WTC11 (cell line): ENCODE measurements around the gene SDK2. TPM values are rescaled to one million over a fixed set of nuclear protein-coding genes. Genes with fewer than 3 reads are reported as not detected.

Source experiments
- ATAC-seq: fragments of 200-7000 bp; cut with Tn5 transposase; 2 replicates; pipeline ENCODE4 v1.10.0; 2021; ENCODE audit warnings: mild to moderate bottlenecking, moderate library complexity
- CTCF ChIA-PET: fragments of 300-600 bp; sonication (Branson Sonifier 250); formaldehyde crosslinking; loops from one replicate; lab custom pipeline; 2021; ENCODE audit warnings: antibody characterized with exemption; lab: Charles Lee
- POLR2A ChIA-PET: fragments of 350-600 bp; sonication (Branson Sonifier 250); formaldehyde crosslinking; loops from one replicate; lab custom pipeline; 2021; ENCODE audit warnings: antibody characterized with exemption; lab: Charles Lee
- DNase-seq: peaks from one replicate; pipeline ENCODE4 v3.0.0; 2021; ENCODE audit warnings: low spot score
- H3K27ac Mint-ChIP-seq: 2 replicates; pipeline ENCODE4 v1.8.0; 2021; ENCODE audit warnings: mixed read lengths
- H3K27me3 Mint-ChIP-seq: 2 replicates; pipeline ENCODE4 v1.8.0; 2021; ENCODE audit warnings: low read depth, mild to moderate bottlenecking, moderate library complexity, mixed read lengths
- H3K36me3 Mint-ChIP-seq: 2 replicates; pipeline ENCODE4 v1.8.0; 2021; ENCODE audit warnings: mixed read lengths
- H3K4me1 Mint-ChIP-seq: 2 replicates; pipeline ENCODE4 v1.8.0; 2022; ENCODE audit warnings: mixed read lengths
- H3K4me3 Mint-ChIP-seq: 2 replicates; pipeline ENCODE4 v1.8.0; 2021; ENCODE audit warnings: mild to moderate bottlenecking, moderate library complexity, mixed read lengths
- H3K9me3 Mint-ChIP-seq: 2 replicates; pipeline ENCODE4 v1.8.0; 2021; ENCODE audit warnings: mixed read lengths
- AR ChIP-seq: fragments of 250-450 bp; sonication (Bioruptor Pico); IDR thresholded peaks from 2 replicates; pipeline ENCODE4 v1.9.0; 2021; ENCODE audit warnings: mild to moderate bottlenecking
- CBFB ChIP-seq: sonication (generic); formaldehyde crosslinking; IDR thresholded peaks from 2 replicates; pipeline ENCODE4 v1.8.1; 2022; ENCODE audit warnings: mild to moderate bottlenecking, low read depth, missing genetic modification reagents
- CDX4 ChIP-seq: fragments of 250-450 bp; sonication (Bioruptor Pico); IDR thresholded peaks from 2 replicates; pipeline ENCODE4 v1.9.0; 2021; ENCODE audit warnings: moderate library complexity, mild to moderate bottlenecking, inconsistent platforms, borderline replicate concordance
- CREB1 ChIP-seq: sonication (generic); formaldehyde crosslinking; IDR thresholded peaks from 2 replicates; pipeline ENCODE4 v1.8.0; 2023; ENCODE audit warnings: mild to moderate bottlenecking, missing genetic modification reagents
- ELF4 ChIP-seq: sonication (generic); formaldehyde crosslinking; IDR thresholded peaks from 2 replicates; pipeline ENCODE4 v1.8.1; 2022; ENCODE audit warnings: low read depth, mild to moderate bottlenecking, moderate library complexity, missing genetic modification reagents
- ESRRA ChIP-seq: sonication (generic); formaldehyde crosslinking; IDR thresholded peaks from 2 replicates; pipeline ENCODE4 v1.8.1; 2022; ENCODE audit warnings: mild to moderate bottlenecking, missing genetic modification reagents, borderline replicate concordance
- FOXJ3 ChIP-seq: sonication (generic); formaldehyde crosslinking; IDR thresholded peaks from 2 replicates; pipeline ENCODE4 v1.9.0; 2021; ENCODE audit warnings: missing genetic modification reagents, mild to moderate bottlenecking, borderline replicate concordance
- FOXK1 ChIP-seq: sonication (generic); formaldehyde crosslinking; IDR thresholded peaks from 2 replicates; pipeline ENCODE4 v1.8.0; 2022; ENCODE audit warnings: mild to moderate bottlenecking, moderate library complexity, missing genetic modification reagents
- GABPB1 ChIP-seq: sonication (generic); formaldehyde crosslinking; IDR thresholded peaks from 2 replicates; pipeline ENCODE4 v1.8.1; 2023; ENCODE audit warnings: mild to moderate bottlenecking, missing genetic modification reagents
- GRHL2 ChIP-seq: fragments of 250-450 bp; sonication (Bioruptor Pico); IDR thresholded peaks from 2 replicates; pipeline ENCODE4 v1.8.0; 2022; ENCODE audit warnings: mild to moderate bottlenecking, moderate library complexity; ENCODE audit not compliant: insufficient replicate concordance, severe bottlenecking
- IRF2 ChIP-seq: sonication (generic); formaldehyde crosslinking; IDR thresholded peaks from 2 replicates; pipeline ENCODE4 v1.8.0; 2022; ENCODE audit warnings: low read depth, missing genetic modification reagents, borderline replicate concordance
- JAZF1 ChIP-seq: fragments of 250-450 bp; sonication (Bioruptor Pico); IDR thresholded peaks from 2 replicates; pipeline ENCODE4 v1.9.0; 2021; ENCODE audit warnings: moderate library complexity, mild to moderate bottlenecking, inconsistent platforms
- MYBL2 ChIP-seq: sonication (generic); formaldehyde crosslinking; IDR thresholded peaks from 2 replicates; pipeline ENCODE4 v1.8.1; 2023; ENCODE audit warnings: mild to moderate bottlenecking, moderate library complexity, missing genetic modification reagents
- NFE2L1 ChIP-seq: sonication (generic); formaldehyde crosslinking; IDR thresholded peaks from 2 replicates; pipeline ENCODE4 v1.8.1; 2023; ENCODE audit warnings: missing genetic modification reagents
- NR2C2 ChIP-seq: sonication (generic); formaldehyde crosslinking; IDR thresholded peaks from 2 replicates; pipeline ENCODE4 v1.8.0; 2022; ENCODE audit warnings: mild to moderate bottlenecking, missing genetic modification reagents
- OVOL2 ChIP-seq: fragments of 250-450 bp; sonication (Bioruptor Pico); IDR thresholded peaks from 2 replicates; pipeline ENCODE4 v1.9.0; 2021; ENCODE audit warnings: mild to moderate bottlenecking, borderline replicate concordance
- SMAD3 ChIP-seq: sonication (generic); formaldehyde crosslinking; IDR thresholded peaks from 2 replicates; pipeline ENCODE4 v1.8.0; 2022; ENCODE audit warnings: missing genetic modification reagents, mild to moderate bottlenecking, borderline replicate concordance
- SOX15 ChIP-seq: fragments of 250-450 bp; sonication (Bioruptor Pico); IDR thresholded peaks from 2 replicates; pipeline ENCODE4 v1.9.0; 2021; ENCODE audit warnings: mild to moderate bottlenecking
- TEAD1 ChIP-seq: sonication (generic); formaldehyde crosslinking; IDR thresholded peaks from 2 replicates; pipeline ENCODE4 v1.8.0; 2022; ENCODE audit warnings: mild to moderate bottlenecking, missing genetic modification reagents
- TEAD4 ChIP-seq: sonication (generic); formaldehyde crosslinking; IDR thresholded peaks from 2 replicates; pipeline ENCODE4 v1.8.0; 2022; ENCODE audit warnings: mild to moderate bottlenecking, missing genetic modification reagents
- ZMAT4 ChIP-seq: fragments of 250-450 bp; sonication (Bioruptor Pico); IDR thresholded peaks from 2 replicates; pipeline ENCODE4 v1.9.0; 2021; ENCODE audit warnings: mild to moderate bottlenecking
- ZNF138 ChIP-seq: sonication (generic); formaldehyde crosslinking; conservative IDR thresholded peaks from 2 replicates; pipeline ENCODE4 v1.8.1; 2022; ENCODE audit warnings: mild to moderate bottlenecking, moderate library complexity, missing genetic modification reagents
- ZNF396 ChIP-seq: fragments of 250-450 bp; sonication (Bioruptor Pico); IDR thresholded peaks from 2 replicates; pipeline ENCODE4 v1.8.0; 2021; ENCODE audit warnings: mild to moderate bottlenecking, moderate library complexity, borderline replicate concordance
- total RNA-seq: library from RNA; stranded (reverse); gene quantifications from 3 replicates; pipeline ENCODE4 v1.2.3, GENCODE V29; 2021

Gene SDK2
- total RNA-seq, 1 experiment from 2014 or later = 14.8 TPM

- Mint-ChIP-seq H3K4me3 (no peak overlapping the region), H3K27me3 (no peaks in the 10 kb centered on the region)
- ATAC-seq = no peak
- no peak for TF ChIP-seq ZNF396 (CRISPR knock-in tag)
- no peak for TF ChIP-seq SOX15
- TF ChIP-seq IRF2 = no peak
- TF ChIP-seq MYBL2 = no peak
- no peak for TF ChIP-seq GABPB1 (CRISPR knock-in tag)
- TF ChIP-seq CDX4 (CRISPR knock-in tag) = no peak
- no peak for TF ChIP-seq OVOL2
- no peak for TF ChIP-seq ELF4 (CRISPR knock-in tag)
- TF ChIP-seq FOXJ3 (CRISPR knock-in tag) = no peak
- no peak for TF ChIP-seq ZMAT4 (CRISPR knock-in tag)
- TF ChIP-seq CBFB (CRISPR knock-in tag) = no peak
- TF ChIP-seq AR (CRISPR knock-in tag) = no peak
- TF ChIP-seq JAZF1 (CRISPR knock-in tag) = no peak
- no peak for TF ChIP-seq ZNF138
- TF ChIP-seq FOXK1 = no peak
- no peak for TF ChIP-seq SMAD3
- no peak for TF ChIP-seq NFE2L1 (CRISPR knock-in tag)
- TF ChIP-seq NR2C2 (CRISPR knock-in tag) = no peak
- TF ChIP-seq, all 79 proteins: peak for 0
- H3K27ac Mint-ChIP-seq = no peak overlapping the region
- no peaks in the 10 kb centered on the region for H3K36me3 Mint-ChIP-seq
- H3K9me3 Mint-ChIP-seq = peaks cover 3% of the 10 kb centered on the region; the same call in 1 of the 2 replicates
- ChIA-PET CTCF (no interaction called here), POLR2A (no interaction called here)
- DNase-seq = no peak
- peaks cover 28% of the 10 kb centered on the region for H3K4me1 Mint-ChIP-seq
These were observed 13.2 kb downstream of the SDK2 start for GRCh38 chr17:73630965-73631595.

- ATAC-seq = no peak
- POLR2A ChIA-PET = no interaction called here
- peaks cover 34% of the 10 kb centered on the region for H3K4me1 Mint-ChIP-seq
- no peaks in the 10 kb centered on the region for H3K36me3 Mint-ChIP-seq
- TF ChIP-seq AR (CRISPR knock-in tag) (no peak), CREB1 (CRISPR knock-in tag) (no peak), GRHL2 (CRISPR knock-in tag) (no peak), ESRRA (CRISPR knock-in tag) (no peak), TEAD4 (no peak), TEAD1 (CRISPR knock-in tag) (no peak)
- TF ChIP-seq, all 79 proteins: peak for 0
- no peak for DNase-seq
- CTCF ChIA-PET = interaction anchor here (0.8 kb wide), 1 partner anchor 211 kb away, joined by 3 read pairs; no protein-coding TSS in a partner anchor
- Mint-ChIP-seq H3K9me3 (peaks cover 3% of the 10 kb centered on the region; the same call in 1 of the 2 replicates), H3K27ac (no peak overlapping the region), H3K27me3 (no peaks in the 10 kb centered on the region), H3K4me3 (no peak overlapping the region)
These were observed 13.7 kb downstream of the SDK2 start for GRCh38 chr17:73630531-73630930.
